DMS 273 (cell line): Measurements from ENCODE around the gene PHYHIPL.
A peak's percentile ranks its signal among the peaks of the same experiment; 100 is the strongest.
"Not testable (repeated sequence)": the region's sequence is repeated elsewhere in the genome, so short reads cannot be mapped to it uniquely, and the experiment has no call there.

ENCODE experiments used
- DNase-seq: peaks from one replicate; lab custom pipeline; 2025; ENCODE audit not compliant: unreplicated experiment; lab: John Stamatoyannopoulos, UW

The PHYHIPL gene

DNA sequence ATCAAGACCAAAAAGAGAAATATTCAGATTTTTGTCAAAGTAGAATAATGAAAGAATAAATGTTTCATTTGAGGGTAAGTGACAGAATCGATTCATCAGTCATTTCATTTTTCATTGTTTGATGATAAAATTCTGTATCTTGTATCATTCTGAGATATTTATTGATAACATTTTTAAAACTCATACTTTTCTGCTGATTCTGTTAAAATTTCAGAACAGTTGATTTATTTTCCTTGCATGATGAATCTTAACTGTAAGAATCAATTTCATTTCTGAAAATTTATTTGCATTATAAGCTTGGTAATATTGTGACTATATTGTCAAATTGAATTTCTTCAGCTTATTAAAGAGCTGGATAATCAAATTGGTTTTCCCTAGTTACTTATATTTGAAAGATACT lies 13.9 kb downstream of the PHYHIPL start:
- no peak for DNase-seq

DNA sequence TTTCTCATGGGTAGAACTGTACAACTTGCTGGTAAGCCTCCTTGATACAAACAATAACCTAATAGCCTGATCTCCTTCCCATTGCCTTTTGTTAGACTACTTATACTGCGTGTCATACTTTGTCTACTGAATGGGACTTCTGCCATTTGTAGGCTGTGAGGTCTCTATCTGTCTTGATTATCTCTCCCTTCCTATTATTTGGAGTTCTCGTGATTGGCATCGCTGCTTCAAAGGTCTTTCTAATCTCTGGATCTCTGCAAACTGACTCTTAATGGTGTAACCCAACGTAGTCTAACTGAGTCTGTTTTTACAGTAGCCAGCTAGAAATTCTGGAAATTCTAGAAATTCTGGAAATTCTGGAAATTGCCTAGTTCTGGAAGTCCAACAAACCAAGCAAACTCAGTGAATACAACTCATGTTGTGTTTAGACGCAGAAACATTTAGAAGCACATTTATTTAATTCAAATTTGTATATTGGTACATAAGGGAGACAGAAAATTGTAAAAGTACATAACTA lies 29.8 kb downstream of the PHYHIPL start:
- DNase-seq: no peak

DNA sequence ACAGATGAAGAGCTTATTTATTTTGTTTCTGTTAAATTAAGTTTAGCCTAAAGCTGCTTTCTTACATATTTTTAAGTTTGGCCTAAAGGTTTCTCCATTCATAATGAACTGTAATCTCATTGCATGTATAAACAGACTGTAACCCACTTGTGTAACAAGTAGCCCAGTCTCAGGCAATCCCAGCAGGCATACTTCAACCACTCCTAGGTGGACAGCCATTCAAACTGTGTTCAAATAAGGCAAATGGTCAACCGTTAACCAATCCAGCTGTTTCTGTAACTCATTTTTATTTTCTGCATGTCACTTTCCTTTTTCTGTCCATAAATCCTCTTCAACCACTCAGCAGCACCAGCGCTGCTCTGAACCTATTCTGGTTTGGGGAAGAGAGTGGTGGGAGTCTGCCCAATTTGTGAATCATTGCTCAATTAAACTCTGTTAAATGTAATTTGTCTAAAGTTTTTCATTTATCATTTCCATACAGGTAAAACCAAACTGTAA lies 35.9 kb downstream of the PHYHIPL start:
- DNase-seq: no peak

DNA sequence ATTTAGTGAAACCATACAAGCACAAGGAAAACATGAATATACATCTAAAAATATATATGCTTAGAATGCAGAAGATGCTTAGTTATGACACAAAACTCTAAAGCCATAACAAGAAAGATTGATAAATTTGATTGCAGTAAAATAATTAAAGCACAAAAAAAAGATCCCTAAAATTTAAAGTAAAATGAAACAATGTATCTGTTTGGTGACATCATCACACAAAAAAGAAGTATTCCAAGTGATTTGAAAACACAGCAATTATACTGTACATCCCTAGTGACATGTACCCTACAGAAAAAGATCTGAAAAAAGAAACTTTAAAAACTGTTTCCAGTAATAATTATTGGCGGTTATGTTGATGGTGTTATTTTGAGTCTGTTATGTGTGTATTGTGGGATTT lies 37.7 kb downstream of the PHYHIPL start:
- DNase-seq: no peak

DNA sequence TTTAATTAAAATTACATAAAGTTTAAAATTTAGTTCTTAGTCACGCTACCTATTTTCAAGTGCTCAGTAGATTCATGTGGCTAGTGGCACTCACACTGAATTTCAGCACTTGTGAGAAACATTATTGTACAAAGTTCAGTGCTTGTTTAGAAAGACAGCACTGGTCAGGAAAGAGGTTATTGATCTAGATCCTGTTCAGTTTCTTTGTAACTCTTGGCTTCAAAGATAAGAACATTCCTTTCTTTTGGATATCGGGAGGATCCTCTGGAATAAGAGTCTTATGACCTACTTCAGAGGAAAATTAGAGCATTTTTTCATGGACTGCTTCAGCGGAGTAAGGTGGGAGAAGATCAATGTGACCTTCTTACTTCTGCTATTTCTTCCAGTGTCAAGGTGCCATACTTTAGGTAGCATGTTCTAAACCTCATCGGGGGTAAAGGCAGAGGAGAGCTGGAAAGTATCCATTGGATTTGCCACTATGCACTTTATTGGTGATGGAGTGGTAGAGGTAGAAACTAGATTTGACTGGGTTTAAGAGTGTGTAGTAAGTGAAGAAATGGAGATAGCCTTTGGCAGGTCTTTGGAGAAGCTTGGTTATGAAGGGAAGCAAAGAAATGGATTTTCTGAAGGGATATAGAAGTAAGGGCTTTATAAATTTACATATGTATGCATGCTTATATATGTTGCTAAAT lies 39.9 kb downstream of the PHYHIPL start:
- no peak for DNase-seq

DNA sequence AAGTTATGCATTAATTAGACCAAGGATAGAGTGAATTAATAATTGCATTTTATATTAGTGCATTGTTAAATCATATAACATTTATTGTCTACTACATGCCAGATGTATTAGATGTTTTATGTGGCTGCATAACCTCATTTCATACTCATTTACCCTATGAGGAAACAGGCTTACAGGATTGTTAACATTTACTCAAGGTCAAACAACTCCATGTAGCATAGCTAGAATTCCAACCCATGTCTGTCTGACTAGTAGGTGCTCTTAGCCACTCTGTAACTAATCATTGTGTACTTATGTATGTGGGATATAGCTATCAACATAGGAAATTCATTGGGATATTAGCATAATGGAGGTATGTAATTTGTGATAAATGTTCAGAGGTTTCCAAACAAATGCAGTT lies 46.3 kb downstream of the PHYHIPL start:
- DNase-seq: no peak

DNA sequence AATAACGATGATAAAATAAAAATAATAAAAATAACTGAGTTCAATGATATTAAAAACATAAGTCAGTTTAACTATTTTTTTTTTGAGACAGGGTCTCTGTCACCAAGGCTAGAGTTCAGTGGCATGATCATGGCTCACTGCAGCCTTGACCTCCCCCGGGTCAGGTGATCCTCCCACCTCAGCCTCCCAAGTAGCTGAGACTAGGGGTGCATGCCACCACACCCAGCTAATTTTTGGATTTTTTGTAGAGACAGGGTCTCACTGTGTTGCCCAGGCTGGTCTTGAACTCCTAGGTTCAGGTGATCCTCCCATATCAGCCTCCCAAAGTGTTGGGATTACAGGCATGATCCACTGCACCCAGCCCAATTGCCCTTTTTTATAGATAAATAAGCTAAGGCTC lies 47.2 kb downstream of the PHYHIPL start:
- DNase-seq: not testable (repeated sequence)

DNA sequence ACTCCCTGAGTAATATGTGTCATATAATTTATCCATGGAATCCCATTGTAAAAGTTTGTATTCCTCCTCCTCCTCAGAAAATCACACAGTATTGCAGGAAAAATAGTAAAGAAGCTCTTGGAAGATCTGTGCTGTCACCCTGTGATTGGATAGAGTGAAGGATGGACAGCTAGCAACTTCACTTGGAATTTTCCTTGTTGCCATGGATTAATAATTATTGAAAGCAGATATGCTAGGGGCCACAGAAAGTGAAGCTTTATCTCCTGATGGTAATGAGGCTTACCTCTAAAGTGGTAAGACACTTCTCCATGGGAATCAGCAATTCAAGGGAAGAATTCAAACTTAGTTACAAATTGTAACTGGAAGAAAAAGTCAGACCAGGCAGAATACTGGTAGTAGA lies 48.8 kb downstream of the PHYHIPL start:
- DNase-seq: no peak

DNA sequence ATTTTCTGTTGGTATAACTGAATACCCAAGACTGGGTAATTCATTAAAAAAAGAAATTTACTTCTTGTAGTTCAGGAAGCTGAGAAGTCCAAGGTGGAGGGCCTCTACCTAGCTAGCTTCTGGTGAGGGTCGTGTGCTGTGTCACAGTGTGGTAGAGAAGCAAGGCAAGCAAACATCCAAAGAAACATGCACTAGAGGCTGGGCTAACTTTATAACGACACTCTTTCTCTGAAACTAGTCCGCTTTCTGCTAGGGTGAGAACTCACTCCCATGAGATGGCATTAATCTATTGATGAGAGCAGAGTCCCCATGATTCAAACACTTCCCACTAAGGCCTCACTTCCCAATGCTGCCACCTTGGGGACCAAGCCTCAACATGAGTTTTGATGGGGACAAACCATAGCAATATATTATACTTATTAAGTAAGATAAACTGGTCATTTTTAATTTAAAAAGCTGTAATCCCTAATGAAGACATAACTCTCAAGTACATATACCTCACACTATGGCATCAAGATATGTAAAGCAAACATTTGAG lies 50.8 kb downstream of the PHYHIPL start:
- peak; percentile 0 for DNase-seq

DNA sequence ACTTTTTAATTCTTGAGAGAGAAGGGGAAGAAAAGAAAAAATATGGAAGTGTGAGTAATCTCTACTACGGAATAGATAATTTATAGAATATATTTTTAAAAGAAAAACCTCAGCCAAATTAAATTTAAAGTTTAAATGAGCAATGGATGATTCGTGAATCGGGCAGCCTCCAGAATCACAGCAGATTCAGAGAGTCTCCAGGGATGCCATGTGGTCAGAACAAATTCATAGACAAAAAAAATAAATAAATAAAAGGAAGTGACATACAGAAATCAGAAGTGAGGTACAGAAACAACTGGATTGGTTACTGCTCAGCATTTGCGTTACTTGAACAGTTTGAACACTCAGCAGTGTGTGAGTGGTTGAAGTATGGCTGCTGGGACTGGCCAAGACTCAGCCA lies 53.0 kb downstream of the PHYHIPL start:
- no peak for DNase-seq

DNA sequence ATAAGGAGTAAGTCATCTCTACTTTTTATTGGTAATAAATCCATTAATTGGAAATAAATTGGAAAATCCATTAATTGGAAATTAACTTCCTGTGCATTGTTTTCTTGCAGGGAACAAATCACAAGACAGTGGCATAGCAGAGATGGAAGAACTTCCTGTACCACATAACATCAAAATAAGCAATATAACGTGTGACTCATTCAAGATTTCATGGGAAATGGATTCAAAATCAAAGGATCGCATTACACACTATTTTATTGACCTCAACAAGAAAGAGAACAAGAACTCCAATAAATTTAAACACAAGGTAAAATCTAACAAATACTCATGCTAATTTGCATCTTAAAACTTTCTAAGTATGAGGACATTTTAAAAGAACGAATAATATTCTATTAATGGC lies 57.8 kb downstream of the PHYHIPL start:
- DNase-seq: no peak

DNA sequence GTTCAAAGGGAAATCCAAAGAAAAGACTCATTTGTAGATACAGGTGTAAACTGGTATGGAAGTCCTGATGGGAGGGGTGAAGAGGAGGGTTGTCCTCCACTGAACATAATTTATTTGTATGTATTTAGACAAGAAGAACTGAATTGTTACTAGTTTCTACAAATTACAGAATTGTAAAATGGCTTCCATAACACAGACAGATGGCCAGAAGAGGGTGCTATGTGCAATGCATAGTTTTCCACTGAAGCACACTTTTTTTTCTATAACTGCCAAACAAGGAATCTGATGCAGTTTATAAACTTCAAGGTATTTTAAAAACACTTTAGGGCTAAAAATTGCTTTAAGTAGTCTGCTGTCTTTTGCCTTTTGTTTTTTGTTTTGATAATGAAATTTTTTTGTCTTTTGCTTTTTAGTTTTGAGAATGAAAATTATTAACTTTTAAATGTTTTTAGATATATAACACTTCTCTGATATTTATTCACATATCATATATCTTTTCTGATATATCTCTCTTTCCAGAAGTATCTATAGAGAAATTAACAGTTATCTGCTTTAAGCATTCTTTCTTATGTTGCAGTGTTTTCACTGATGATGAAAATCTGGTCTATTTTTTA lies 58.5 kb downstream of the PHYHIPL start:
- DNase-seq: peak; percentile 47

DNA sequence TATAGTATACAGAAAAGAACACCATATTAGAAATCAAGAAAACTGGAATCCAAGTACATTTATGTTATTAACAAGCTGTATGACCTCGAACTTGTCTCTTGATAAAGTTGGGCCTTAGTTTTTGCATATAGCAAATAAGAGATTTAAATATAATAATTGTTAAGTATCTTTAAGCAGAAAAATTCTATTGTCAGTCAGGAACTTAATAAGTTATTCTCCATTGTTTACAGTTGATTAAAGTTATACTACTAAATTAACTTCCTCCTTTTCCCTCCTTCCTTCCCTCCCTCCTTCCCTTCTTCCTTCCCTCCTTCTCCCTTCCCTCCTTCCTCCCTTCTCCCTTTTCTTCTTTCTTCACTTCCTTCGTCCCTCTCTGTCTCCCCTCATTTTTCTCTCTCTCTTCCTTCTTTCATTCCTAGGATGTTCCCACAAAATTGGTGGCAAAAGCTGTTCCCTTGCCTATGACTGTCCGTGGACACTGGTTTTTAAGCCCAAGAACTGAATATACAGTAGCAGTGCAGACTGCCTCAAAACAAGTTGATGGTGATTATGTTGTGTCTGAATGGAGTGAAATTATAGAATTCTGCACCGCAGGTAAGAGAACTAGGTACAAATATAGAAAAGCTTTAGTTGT lies 59.7 kb downstream of the PHYHIPL start:
- DNase-seq: no peak

DNA sequence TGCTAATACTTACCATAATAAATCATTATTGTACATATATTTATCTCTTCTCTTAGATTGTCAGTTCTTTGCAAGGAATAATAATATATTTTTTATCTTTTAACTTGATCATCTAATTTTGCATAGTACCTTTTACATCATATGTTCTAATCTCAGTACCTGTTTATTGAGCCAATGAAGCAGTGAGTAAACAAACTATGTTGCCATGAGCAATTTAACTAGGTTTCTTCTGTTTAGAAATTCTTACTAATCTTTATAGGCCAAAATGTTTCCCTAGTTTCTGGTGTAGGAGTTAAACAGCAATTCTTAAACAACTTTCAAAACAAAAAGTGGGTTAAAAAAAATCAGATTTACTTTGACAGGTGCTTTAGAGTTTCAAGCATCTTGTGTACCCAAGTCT lies 61.3 kb downstream of the PHYHIPL start:
- DNase-seq: no peak

DNA sequence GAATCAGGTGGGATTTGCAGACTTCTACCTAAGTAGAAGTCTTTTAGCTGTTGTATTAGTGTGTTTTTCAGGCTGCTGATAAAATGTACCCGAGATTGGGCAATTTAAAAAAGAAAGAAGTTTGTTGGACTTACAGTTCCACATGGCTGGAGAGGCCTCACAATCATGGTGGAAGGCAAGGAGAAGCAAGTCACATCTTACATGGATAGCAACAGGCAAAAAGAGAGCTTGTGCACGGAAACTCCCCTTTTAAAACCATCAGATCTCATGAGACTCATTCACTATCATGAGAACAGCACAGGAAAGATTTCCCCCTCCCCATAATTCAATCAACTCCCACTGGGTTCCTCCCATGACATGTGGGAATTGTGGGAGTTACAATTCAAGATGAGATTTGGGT lies 62.7 kb downstream of the PHYHIPL start:
- not testable (repeated sequence) for DNase-seq

DNA sequence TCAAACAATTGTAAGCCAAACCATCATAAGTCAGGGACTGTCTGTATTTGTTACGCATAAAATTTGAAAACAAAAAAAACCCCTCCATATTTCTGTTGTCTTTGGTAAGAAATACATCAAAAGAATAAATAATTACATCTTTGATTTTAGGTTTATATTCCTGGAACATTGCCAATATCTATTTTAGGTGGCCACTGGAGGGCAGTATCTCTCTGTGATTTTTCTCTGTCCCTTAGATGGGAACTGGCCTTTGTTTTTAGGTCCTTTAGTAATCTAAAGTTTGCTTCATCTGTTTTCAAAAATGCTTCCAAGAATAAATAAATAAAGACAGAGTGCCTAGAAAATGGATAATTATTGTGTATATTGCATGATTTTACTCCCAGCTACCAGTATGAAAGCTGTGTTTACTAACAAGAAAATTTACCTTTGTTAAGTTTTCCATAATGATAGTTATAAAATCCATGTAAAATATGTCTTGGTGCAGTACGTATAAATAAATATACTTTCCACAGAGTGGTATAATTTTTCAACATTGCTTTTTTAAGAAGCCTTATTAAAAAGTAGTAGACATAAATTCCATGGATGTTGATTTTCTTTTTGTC lies 64.2 kb downstream of the PHYHIPL start:
- peak; percentile 50 for DNase-seq

DNA sequence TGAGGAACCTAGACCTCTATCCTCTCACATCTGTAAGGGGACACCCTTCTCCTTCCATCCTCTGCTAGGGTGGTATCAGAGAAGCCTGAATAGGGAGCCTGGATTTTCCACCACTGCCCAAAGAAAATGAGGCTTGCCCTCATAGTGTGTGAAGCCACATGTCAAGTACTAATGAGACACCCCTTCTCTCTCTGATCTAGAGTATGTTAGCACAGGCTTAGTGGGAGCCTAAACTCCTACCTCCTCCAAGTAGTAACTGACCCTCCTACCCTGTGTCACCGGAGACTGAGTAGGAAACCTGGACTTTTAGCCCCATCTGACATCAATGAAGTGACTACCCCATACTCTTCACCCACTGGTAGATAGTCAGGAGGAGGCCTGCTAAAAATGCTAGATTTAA lies 65.6 kb downstream of the PHYHIPL start:
- DNase-seq: no peak

DNA sequence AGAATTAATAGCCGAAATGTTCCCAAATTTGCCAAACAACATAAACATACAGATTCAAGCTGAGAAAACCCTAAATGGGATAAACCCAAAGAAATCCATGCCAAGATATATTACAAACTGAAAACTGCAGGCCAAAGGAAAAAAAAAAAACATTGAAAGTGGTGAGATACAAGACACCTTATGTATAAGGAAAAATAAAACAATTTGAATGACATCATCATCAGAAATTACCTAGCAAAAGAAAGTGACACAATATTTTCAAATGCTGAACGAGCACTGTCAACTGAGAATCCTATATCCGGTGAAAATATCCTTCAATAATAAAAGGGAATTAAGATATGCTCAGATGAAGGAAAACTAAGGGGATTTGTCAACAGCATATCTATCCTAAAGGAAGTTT lies 66.5 kb downstream of the PHYHIPL start:
- no peak for DNase-seq

DNA sequence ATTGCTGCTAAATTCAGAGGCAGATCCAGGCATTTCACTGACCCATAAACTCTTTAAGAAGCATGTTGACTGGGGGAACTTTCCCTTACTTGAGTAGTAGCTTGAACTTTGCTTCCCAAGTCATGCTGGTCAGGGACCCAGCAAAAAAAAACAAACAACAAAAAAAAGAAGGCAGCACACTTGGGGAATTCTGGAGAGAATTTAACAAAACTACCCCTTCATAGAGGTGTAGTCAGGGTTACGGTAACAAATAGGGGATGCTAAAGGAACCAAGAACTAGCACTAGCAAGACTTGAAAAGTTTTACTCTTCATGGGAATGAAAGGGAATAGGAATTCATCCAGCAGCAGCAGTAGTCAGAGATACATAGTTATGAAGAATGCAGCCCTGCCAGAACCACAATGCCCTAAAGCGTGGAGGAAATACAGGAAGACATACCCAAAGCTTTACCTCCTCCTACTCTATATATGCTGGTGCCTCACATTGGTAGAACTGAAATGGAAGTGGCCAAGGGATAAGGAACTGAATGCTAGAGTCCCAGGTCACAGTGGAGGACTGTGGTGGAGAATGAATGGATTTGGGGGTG lies 67.3 kb downstream of the PHYHIPL start:
- no peak for DNase-seq

DNA sequence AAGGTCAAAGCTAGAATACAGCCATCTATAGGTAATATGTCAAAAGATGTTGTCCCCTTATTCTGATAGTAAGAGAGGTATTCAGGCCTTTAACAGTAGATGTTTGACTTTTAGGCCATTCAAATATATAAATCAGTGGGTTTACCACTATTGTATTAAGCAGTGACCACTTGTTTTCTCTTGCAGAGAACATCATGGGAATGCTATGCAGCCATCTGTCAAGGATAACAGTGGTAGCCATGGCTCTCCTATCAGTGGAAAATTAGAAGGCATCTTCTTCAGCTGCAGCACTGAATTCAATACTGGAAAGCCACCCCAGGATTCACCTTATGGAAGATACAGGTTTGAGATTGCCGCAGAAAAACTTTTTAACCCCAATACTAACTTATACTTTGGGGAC lies 68.4 kb downstream of the PHYHIPL start:
- no peak for DNase-seq

DNA sequence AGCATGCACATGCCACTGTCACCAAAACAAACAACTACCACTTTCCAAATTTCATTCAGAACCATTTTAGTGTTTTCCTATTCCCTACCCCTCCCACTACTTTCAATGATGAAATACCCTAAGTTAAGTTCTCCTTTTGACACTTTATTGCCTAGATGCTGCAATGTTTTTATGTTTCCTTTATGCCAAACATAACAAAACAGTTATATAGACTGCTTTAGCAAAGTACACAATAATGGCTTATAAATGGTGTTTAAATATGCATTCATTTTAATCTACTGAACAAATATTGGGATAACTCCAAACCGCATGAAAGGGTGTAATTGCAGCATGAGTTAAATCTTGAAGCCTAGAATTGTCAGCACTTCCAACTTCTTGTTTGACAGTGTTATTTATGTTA lies 69.2 kb downstream of the PHYHIPL start:
- DNase-seq: no peak
